ENCODE measurements around the gene PCDHAC2.

- no peak for TF ChIP-seq YY1 (IDR thresholded peaks at IDR 0.05; ENCODE audit: low read depth)
- TF ChIP-seq USF1 (IDR thresholded peaks at IDR 0.05; ENCODE audit: borderline replicate concordance, low read depth): no peak
- no peak for TF ChIP-seq REST (IDR thresholded peaks at IDR 0.05; ENCODE audit: low read depth, low read length)
- TF ChIP-seq POLR2AphosphoS5 (IDR thresholded peaks at IDR 0.05; ENCODE audit: low read depth, low read length): no peak
- peak; percentile 97 for TF ChIP-seq MXI1 (IDR thresholded peaks at IDR 0.05; ENCODE audit: low read depth, low read length)
These were observed 15.9 kb downstream of the PCDHAC2 start for GRCh38 chr5:140982083-140982716.
